BLaER1 treated with 17β-estradiol and CSF1 and Interleukin-3, amounts not matched to agents 10 nM and 100 nM (cell line): ENCODE results near the gene CLEC19A.
"Not testable (repeated sequence)": the region's sequence is repeated elsewhere in the genome, so short reads cannot be mapped to it uniquely, and the experiment has no call there.

Source experiments
- H3K27ac ChIP-seq, 11 experiments: shearing (Covaris generic); formaldehyde crosslinking; 2 replicates each; pipeline ENCODE4 v1.8.1; 2022
- H3K27me3 ChIP-seq, 11 experiments: shearing (Covaris generic); formaldehyde crosslinking; 2 replicates each; pipeline ENCODE4 v1.8.1; 2022
- H3K36me3 ChIP-seq, 11 experiments: shearing (Covaris generic); formaldehyde crosslinking; 2 replicates each; pipeline ENCODE4 v1.8.1; 2022
- H3K4me1 ChIP-seq, 10 experiments: shearing (Covaris generic); formaldehyde crosslinking; 2 replicates each; pipeline ENCODE4 v1.8.1; 2022
- H3K4me2 ChIP-seq, 11 experiments: shearing (Covaris generic); formaldehyde crosslinking; 2 replicates each; pipeline ENCODE4 v1.8.1; 2022
- H3K4me3 ChIP-seq, 10 experiments: shearing (Covaris generic); formaldehyde crosslinking; 2 replicates each; pipeline ENCODE4 v1.8.1; 2022
- H3K9ac ChIP-seq, 11 experiments: shearing (Covaris generic); formaldehyde crosslinking; 2 replicates each; pipeline ENCODE4 v1.8.1; 2022
- H3K9me3 ChIP-seq, 11 experiments: shearing (Covaris generic); formaldehyde crosslinking; replicated peaks in 1 of 11; 2 replicates each; pipeline ENCODE4 v1.8.1; 2022
- H4K20me1 ChIP-seq, 11 experiments: shearing (Covaris generic); formaldehyde crosslinking; 2 replicates each; pipeline ENCODE4 v1.8.1; 2022
- Cebpa-rat ChIP-seq, 11 experiments: shearing (Covaris generic); IDR thresholded peaks; 2 replicates each; pipeline ENCODE4 v1.8.1; 2022

CLEC19A gene

DNA sequence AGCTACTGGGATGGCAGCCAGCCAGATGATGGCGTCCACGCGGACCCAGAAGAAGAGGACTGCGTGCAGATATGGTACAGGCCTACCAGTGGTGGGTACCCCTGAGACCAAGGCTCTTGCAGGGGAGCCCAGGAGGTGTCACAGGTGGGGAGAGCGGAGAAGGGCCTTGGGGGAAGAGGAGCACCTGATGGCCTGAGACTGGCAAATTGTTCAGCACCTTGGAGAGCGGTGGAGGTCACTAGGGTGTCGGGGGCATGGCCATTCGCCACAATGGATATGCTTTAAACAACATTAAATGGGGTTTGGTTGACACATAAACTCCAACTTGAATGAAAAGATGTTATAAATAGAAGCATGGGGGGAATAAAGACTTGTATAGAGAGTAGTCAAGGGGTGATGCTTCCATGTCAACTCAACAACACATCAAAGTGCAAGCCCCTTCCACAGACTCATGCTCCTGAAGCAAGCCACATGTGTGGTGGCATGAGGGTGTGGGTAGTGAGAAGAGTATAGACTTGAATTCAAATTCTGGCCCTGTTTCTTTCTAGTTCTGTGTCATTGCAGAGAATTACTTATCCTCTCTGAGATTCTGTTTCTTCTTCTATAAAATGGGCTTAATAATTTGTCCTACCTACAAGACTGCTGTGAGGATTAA is 22.2 kb downstream of the CLEC19A start:
- Histone ChIP-seq H3K4me3 (peak overlapping the region in 2 of 10 experiments; percentile 30 to 43; a peak in 2 of 20 replicates), H3K36me3 (peaks cover 0 to 3% (median 0%) of the 10 kb centered on the region in 11 experiments; a peak in 1 of 22 replicates), H3K4me1 (peaks cover 0 to 41% (median 0%) of the 10 kb centered on the region in 10 experiments; a peak in 7 of 20 replicates), H3K27ac (no peak overlapping the region), H3K9ac (no peak overlapping the region), H4K20me1 (no peaks in the 10 kb centered on the region), H3K9me3 (no peaks in the 10 kb centered on the region), H3K4me2 (peak overlapping the region in 2 of 11 experiments; percentile 10 to 50; a peak in 4 of 22 replicates), H3K27me3 (no peaks in the 10 kb centered on the region)
- no peak for TF ChIP-seq Cebpa-rat (IDR thresholded peaks at IDR 0.05)

DNA sequence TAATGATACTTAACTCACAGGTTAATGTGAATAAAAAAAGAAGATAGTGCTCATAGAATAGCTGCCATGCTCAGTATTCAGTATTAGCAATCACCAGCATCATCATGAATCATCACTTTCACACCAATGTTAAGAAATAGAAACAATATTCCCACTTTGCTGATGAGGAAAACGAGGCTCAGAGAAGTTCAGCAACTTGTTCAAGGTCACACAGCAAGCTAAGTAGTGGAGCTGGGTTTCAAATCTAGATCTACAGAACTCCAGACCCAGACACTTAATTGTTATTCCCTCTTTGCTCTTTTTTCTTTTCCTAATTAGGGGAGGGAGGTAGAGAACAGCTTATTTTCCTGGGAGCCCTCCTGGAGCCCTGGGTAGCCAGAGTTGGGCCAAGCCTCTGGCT is 22.9 kb downstream of the CLEC19A start:
- no peak overlapping the region for H3K27ac ChIP-seq
- TF ChIP-seq Cebpa-rat (IDR thresholded peaks at IDR 0.05): no peak

GRCh38 chr16:19309178-19309577 is 23.6 kb downstream of the CLEC19A start:
- no peaks in the 10 kb centered on the region for H3K9me3 ChIP-seq
- no peaks in the 10 kb centered on the region for H3K27me3 ChIP-seq
- H3K4me1 ChIP-seq: peaks cover 0 to 35% (median 0%) of the 10 kb centered on the region in 10 experiments; a peak in 7 of 20 replicates
- H3K36me3 ChIP-seq: peaks cover 0 to 3% (median 0%) of the 10 kb centered on the region in 11 experiments; a peak in 1 of 22 replicates
- TF ChIP-seq Cebpa-rat (IDR thresholded peaks at IDR 0.05): no peak
- H3K4me3 ChIP-seq: no peak overlapping the region
- no peak overlapping the region for H3K27ac ChIP-seq
- no peaks in the 10 kb centered on the region for H4K20me1 ChIP-seq
- H3K9ac ChIP-seq: no peak overlapping the region
- no peak overlapping the region for H3K4me2 ChIP-seq

More for the DNA sequence above, 22.9 kb downstream of the CLEC19A start:
- Histone ChIP-seq H3K27me3 (no peaks in the 10 kb centered on the region), H3K4me3 (no peak overlapping the region), H3K9ac (no peak overlapping the region), H3K4me2 (peak overlapping the region in 1 of 11 experiments; percentile 50; a peak in 1 of 22 replicates), H3K36me3 (peaks cover 0 to 3% (median 0%) of the 10 kb centered on the region in 11 experiments; a peak in 1 of 22 replicates), H3K4me1 (peaks cover 0 to 41% (median 0%) of the 10 kb centered on the region in 10 experiments; a peak in 7 of 20 replicates), H4K20me1 (no peaks in the 10 kb centered on the region), H3K9me3 (no peaks in the 10 kb centered on the region)

- H3K36me3 ChIP-seq: peaks cover 0 to 3% (median 0%) of the 10 kb centered on the region in 11 experiments; a peak in 1 of 22 replicates
- H3K9ac ChIP-seq: no peak overlapping the region
- peaks cover 0 to 4% (median 0%) of the 10 kb centered on the region in 10 experiments; a peak in 1 of 20 replicates for H3K4me1 ChIP-seq
- H3K27me3 ChIP-seq: no peaks in the 10 kb centered on the region
- no peak overlapping the region for H3K4me3 ChIP-seq
- H4K20me1 ChIP-seq: no peaks in the 10 kb centered on the region
- no peak for TF ChIP-seq Cebpa-rat (IDR thresholded peaks at IDR 0.05)
- no peaks in the 10 kb centered on the region for H3K9me3 ChIP-seq
- no peak overlapping the region for H3K4me2 ChIP-seq
- no peak overlapping the region for H3K27ac ChIP-seq
Observed at GRCh38 chr16:19314718-19315425, 29.3 kb downstream of the CLEC19A start.

GRCh38 chr16:19315889-19316433 is 30.4 kb downstream of the CLEC19A start:
- Histone ChIP-seq H3K4me3 (no peak overlapping the region), H3K36me3 (no peaks in the 10 kb centered on the region), H3K27ac (no peak overlapping the region), H3K9ac (no peak overlapping the region), H3K4me1 (peaks cover 0 to 4% (median 0%) of the 10 kb centered on the region in 10 experiments; a peak in 1 of 20 replicates), H4K20me1 (no peaks in the 10 kb centered on the region), H3K4me2 (peak overlapping the region in 1 of 11 experiments; percentile 30; a peak in 2 of 22 replicates), H3K9me3 (no peaks in the 10 kb centered on the region), H3K27me3 (no peaks in the 10 kb centered on the region)
- TF ChIP-seq Cebpa-rat (IDR thresholded peaks at IDR 0.05): no peak

- H3K27ac ChIP-seq: no peak overlapping the region
- H3K27me3 ChIP-seq: no peaks in the 10 kb centered on the region
Observed at GRCh38 chr16:19316846-19317245, 31.3 kb downstream of the CLEC19A start.

DNA sequence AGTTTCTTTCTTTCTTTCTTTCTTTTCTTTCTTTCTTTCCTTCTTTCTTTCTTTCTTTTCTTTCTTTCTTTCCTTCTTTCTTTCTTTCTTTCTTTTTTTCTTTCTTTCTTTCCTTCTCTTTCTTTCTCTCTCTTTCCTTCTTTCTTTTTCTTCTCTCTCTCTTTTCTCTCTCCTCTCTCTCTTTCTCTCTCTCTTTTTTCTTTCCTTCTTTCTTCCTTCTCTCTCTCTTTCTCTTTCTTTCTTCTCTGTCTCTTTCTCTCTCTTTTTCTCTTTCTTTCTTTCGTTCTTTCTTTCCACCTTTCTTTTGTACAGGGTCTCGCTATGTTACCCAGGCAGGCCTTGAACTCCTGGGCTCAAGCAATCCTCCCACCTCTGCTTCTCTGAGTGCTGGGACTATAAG is 35.7 kb downstream of the CLEC19A start:
- H3K9ac ChIP-seq, H3K4me3 ChIP-seq, H4K20me1 ChIP-seq, H3K27ac ChIP-seq, H3K4me1 ChIP-seq, H3K4me2 ChIP-seq, H3K27me3 ChIP-seq, H3K9me3 ChIP-seq, H3K36me3 ChIP-seq: not testable (repeated sequence)

More at GRCh38 chr16:19316846-19317245, 31.3 kb downstream of the CLEC19A start:
- no peaks in the 10 kb centered on the region for H3K9me3 ChIP-seq
- H3K4me1 ChIP-seq: peaks cover 0 to 4% (median 0%) of the 10 kb centered on the region in 10 experiments; a peak in 1 of 20 replicates
- no peak overlapping the region for H3K9ac ChIP-seq
- no peak overlapping the region for H3K4me3 ChIP-seq
- no peaks in the 10 kb centered on the region for H4K20me1 ChIP-seq
- H3K4me2 ChIP-seq: no peak overlapping the region
- TF ChIP-seq Cebpa-rat (IDR thresholded peaks at IDR 0.05): no peak
- H3K36me3 ChIP-seq: no peaks in the 10 kb centered on the region

DNA sequence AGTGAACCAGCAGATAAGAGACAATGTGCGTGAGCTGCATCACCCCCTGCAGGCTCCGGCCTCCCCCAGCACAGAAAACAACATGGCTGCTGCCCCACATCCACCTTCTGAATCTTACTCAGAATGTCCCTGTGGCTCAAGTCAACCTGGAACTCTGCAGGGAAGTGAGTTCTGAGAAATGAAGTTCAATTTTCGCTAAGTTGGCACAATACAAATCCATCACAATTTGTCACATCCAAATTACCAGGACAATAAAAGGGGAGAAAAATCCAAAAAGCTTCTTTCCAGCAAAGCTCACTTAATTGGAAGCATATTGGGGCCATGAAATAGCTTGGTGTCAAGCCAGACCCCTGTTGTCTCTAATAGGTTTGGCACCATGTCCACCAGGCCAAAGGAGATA is 38.1 kb downstream of the CLEC19A start:
- Histone ChIP-seq H3K36me3 (no peaks in the 10 kb centered on the region), H3K27ac (no peak overlapping the region), H3K9ac (no peak overlapping the region), H3K4me2 (no peak overlapping the region), H3K4me1 (no peaks in the 10 kb centered on the region), H3K9me3 (peaks cover 0 to 6% (median 0%) of the 10 kb centered on the region in 11 experiments; a peak in 1 of 22 replicates), H3K27me3 (no peaks in the 10 kb centered on the region), H3K4me3 (no peak overlapping the region), H4K20me1 (no peaks in the 10 kb centered on the region)
- no peak for TF ChIP-seq Cebpa-rat (IDR thresholded peaks at IDR 0.05)

GRCh38 chr16:19328364-19328763 is 42.8 kb downstream of the CLEC19A start:
- Histone ChIP-seq H3K27ac (no peak overlapping the region), H3K27me3 (no peaks in the 10 kb centered on the region), H3K4me1 (peaks cover 0 to 11% (median 0%) of the 10 kb centered on the region in 10 experiments; a peak in 3 of 20 replicates), H4K20me1 (no peaks in the 10 kb centered on the region), H3K36me3 (no peaks in the 10 kb centered on the region), H3K4me3 (no peak overlapping the region), H3K4me2 (no peak overlapping the region), H3K9ac (no peak overlapping the region), H3K9me3 (peaks cover 0 to 7% (median 0%) of the 10 kb centered on the region in 11 experiments; a peak in 1 of 22 replicates)
- no peak for TF ChIP-seq Cebpa-rat (IDR thresholded peaks at IDR 0.05)
